GM23338 (cell line): Measurements from ENCODE around the gene NCR3LG1. TPM values are rescaled to one million over a fixed set of nuclear protein-coding genes. Genes with fewer than 3 reads are reported as not detected.

Experiments
- ATAC-seq: fragments of 200-7000 bp; cut with Tn5 transposase; 3 replicates; pipeline ENCODE4 v1.9.1; 2020
- DNase-seq: peaks from one replicate; pipeline ENCODE4 v3.0.0-alpha.2; 2015; ENCODE audit warnings: low spot score
- H2AFZ ChIP-seq: fragments of 200-600 bp; sonication (generic); 2 replicates; pipeline ENCODE4 v1.8.0; 2016; ENCODE audit warnings: antibody characterized with exemption, mild to moderate bottlenecking, moderate library complexity
- H3F3A ChIP-seq: fragments of 200-600 bp; sonication (generic); replicated peaks from 2 replicates; pipeline ENCODE4 v1.8.0; 2017; ENCODE audit warnings: antibody characterized with exemption, mixed run types, low read depth
- H3K27ac ChIP-seq: fragments of 200-600 bp; sonication (generic); 2 replicates; pipeline ENCODE4 v1.6.1; 2016; ENCODE audit warnings: low read depth
- H3K27me3 ChIP-seq: fragments of 200-600 bp; sonication (generic); 2 replicates; pipeline ENCODE4 v1.8.0; 2016; ENCODE audit warnings: mild to moderate bottlenecking, mixed run types, moderate library complexity; ENCODE audit not compliant: insufficient read depth
- H3K36me3 ChIP-seq: fragments of 200-600 bp; sonication (generic); 2 replicates; pipeline ENCODE4 v1.8.0; 2016; ENCODE audit warnings: mild to moderate bottlenecking; ENCODE audit not compliant: insufficient read depth
- H3K4me1 ChIP-seq: fragments of 200-600 bp; sonication (generic); 2 replicates; pipeline ENCODE4 v1.8.0; 2016; ENCODE audit warnings: mild to moderate bottlenecking, moderate library complexity; ENCODE audit not compliant: insufficient read depth
- H3K4me2 ChIP-seq: fragments of 200-600 bp; sonication (generic); 2 replicates; pipeline ENCODE4 v1.7.1; 2017; ENCODE audit warnings: mixed run types
- H3K4me3 ChIP-seq: fragments of 200-600 bp; sonication (generic); 2 replicates; pipeline ENCODE4 v1.6.1; 2016; ENCODE audit warnings: mixed run types
- H3K79me2 ChIP-seq: fragments of 200-600 bp; sonication (generic); replicated peaks from 2 replicates; pipeline ENCODE4 v1.8.0; 2017; ENCODE audit warnings: mild to moderate bottlenecking; ENCODE audit not compliant: insufficient read depth
- H3K9me2 ChIP-seq: fragments of 200-600 bp; sonication (generic); 2 replicates; pipeline ENCODE4 v1.8.0; 2017; ENCODE audit not compliant: insufficient read depth
- H4K20me1 ChIP-seq: fragments of 200-600 bp; sonication (generic); replicated peaks from 2 replicates; pipeline ENCODE4 v1.8.0; 2017; ENCODE audit warnings: mild to moderate bottlenecking; ENCODE audit not compliant: insufficient read depth
- H3K27ac Mint-ChIP-seq: 2 replicates; pipeline ENCODE4 v1.8.0; 2020; ENCODE audit warnings: inconsistent platforms, mild to moderate bottlenecking, moderate library complexity, mixed read lengths
- H3K27me3 Mint-ChIP-seq: 3 replicates; pipeline ENCODE4 v1.8.0; 2022; ENCODE audit warnings: low read depth, mild to moderate bottlenecking, moderate library complexity, mixed read lengths, inconsistent platforms; ENCODE audit not compliant: insufficient read depth, poor library complexity
- H3K36me3 Mint-ChIP-seq: 3 replicates; pipeline ENCODE4 v1.8.0; 2021; ENCODE audit warnings: low read depth, mild to moderate bottlenecking, inconsistent platforms, moderate library complexity, mixed read lengths
- H3K4me1 Mint-ChIP-seq: 3 replicates; pipeline ENCODE4 v1.8.0; 2020; ENCODE audit warnings: mild to moderate bottlenecking, inconsistent platforms, mixed read lengths
- H3K4me3 Mint-ChIP-seq: 3 replicates; pipeline ENCODE4 v1.8.0; 2021; ENCODE audit warnings: moderate library complexity, mild to moderate bottlenecking, inconsistent platforms, mixed read lengths
- H3K9me3 Mint-ChIP-seq: 3 replicates; pipeline ENCODE4 v1.8.0; 2020; ENCODE audit warnings: moderate library complexity, mild to moderate bottlenecking, inconsistent platforms, mixed read lengths
- CREB1 ChIP-seq: fragments of 250-450 bp; sonication (Bioruptor Pico); IDR thresholded peaks from 2 replicates; pipeline ENCODE4 v1.5.0; 2020; ENCODE audit warnings: low read depth, mild to moderate bottlenecking, moderate library complexity
- CTCF ChIP-seq, 2 experiments: fragments of 200-600 bp in 1 of 2; sonication (generic) in 1 of 2; conservative IDR thresholded peaks; 2 replicates each; pipeline versions ENCODE4 v1.5.1 to v1.6.1; 2016 to 2017; ENCODE audit warnings: antibody characterized with exemption in 2 of 2, low read depth in 2 of 2, mild to moderate bottlenecking in 2 of 2, moderate library complexity in 1 of 2
- ETS1 ChIP-seq: IDR thresholded peaks from 2 replicates; pipeline ENCODE4 v1.6.1; 2016; ENCODE audit warnings: antibody characterized with exemption
- EZH2 ChIP-seq: fragments of 200-600 bp; sonication (generic); IDR thresholded peaks from one replicate; pipeline ENCODE4 v1.8.0; 2017; ENCODE audit warnings: antibody characterized with exemption, mild to moderate bottlenecking, low read depth; ENCODE audit not compliant: unreplicated experiment
- EZH2phosphoT487 ChIP-seq: fragments of 200-600 bp; sonication (generic); IDR thresholded peaks from one replicate; pipeline ENCODE4 v1.8.1; 2018; ENCODE audit warnings: antibody characterized with exemption; ENCODE audit not compliant: unreplicated experiment
- JUNB ChIP-seq: IDR thresholded peaks from one replicate; pipeline ENCODE4 v1.6.1; 2016; ENCODE audit warnings: antibody characterized with exemption; ENCODE audit not compliant: unreplicated experiment
- NANOG ChIP-seq: IDR thresholded peaks from 2 replicates; pipeline ENCODE4 v1.6.1; 2016; ENCODE audit warnings: antibody characterized with exemption, borderline replicate concordance
- POLR2AphosphoS5 ChIP-seq: IDR thresholded peaks from 2 replicates; pipeline ENCODE4 v1.6.1; 2016; ENCODE audit warnings: antibody characterized with exemption, low read depth
- REST ChIP-seq: IDR thresholded peaks from one replicate; pipeline ENCODE4 v1.6.1; 2018; ENCODE audit warnings: antibody characterized with exemption; ENCODE audit not compliant: unreplicated experiment
- STAT1 ChIP-seq: IDR thresholded peaks from one replicate; pipeline ENCODE4 v1.6.1; 2016; ENCODE audit warnings: antibody characterized with exemption; ENCODE audit not compliant: unreplicated experiment
- ZNF114 ChIP-seq: fragments of 250-450 bp; sonication (Bioruptor Pico); IDR thresholded peaks from 2 replicates; pipeline ENCODE4 v1.5.0; 2020; ENCODE audit warnings: mild to moderate bottlenecking, moderate library complexity
- ZNF331 ChIP-seq: fragments of 250-450 bp; sonication (Bioruptor Pico); IDR thresholded peaks from 2 replicates; pipeline ENCODE4 v1.5.0; 2020; ENCODE audit warnings: low read depth, mild to moderate bottlenecking, moderate library complexity
- ZNF462 ChIP-seq: fragments of 250-450 bp; sonication (Bioruptor Pico); IDR thresholded peaks from 2 replicates; pipeline ENCODE4 v1.5.0; 2020; ENCODE audit warnings: mild to moderate bottlenecking, moderate library complexity
- polyA plus RNA-seq: library from polyadenylated mRNA; unstranded; fragments of >200 nt; fragmentation: Nextera tagmentation; extraction: Ambion mirVana; gene quantifications from 2 replicates; pipeline ENCODE4 v1.2.1, GENCODE V29; 2016
- total RNA-seq: library from RNA; depleted of rRNA; stranded (reverse); fragments of >200 nt; shearing (Covaris generic); gene quantifications from 2 replicates; pipeline ENCODE4 v1.2.3, GENCODE V29; 2014

The NCR3LG1 gene
- total and polyA plus RNA-seq, 2 experiments from 2014 or later = 0.15 to 1.9 TPM

- Histone ChIP-seq H3K4me2 (peak overlapping the region; percentile 76), H3K79me2 (no peaks in the 10 kb centered on the region), H3K27me3 (peaks cover 60% of the 10 kb centered on the region), H3K4me3 (peak overlapping the region; percentile 69), H3K9me2 (no peaks in the 10 kb centered on the region), H3F3A (0 out of 2 replicates have a peak, but pooled peaks cover 3% of the 10 kb centered on the region), H2AFZ (peak overlapping the region; percentile 95), H3K4me1 (peaks cover 18% of the 10 kb centered on the region), H3K36me3 (no peaks in the 10 kb centered on the region), H3K27ac (no peak overlapping the region), H4K20me1 (0 out of 2 replicates have a peak, but pooled peaks cover 3% of the 10 kb centered on the region)
- H3K4me3 Mint-ChIP-seq = peak overlapping the region; percentile 76
- H3K27me3 Mint-ChIP-seq = peaks cover 50% of the 10 kb centered on the region
- TF ChIP-seq EZH2phosphoT487 (no peak), ZNF114 (CRISPR knock-in tag) (no peak), JUNB (no peak), ETS1 (no peak), REST (no peak), CREB1 (CRISPR knock-in tag) (no peak), STAT1 (no peak), ZNF462 (no peak), ZNF331 (CRISPR knock-in tag) (no peak), EZH2 (no peak), CTCF (conservative IDR thresholded peaks at IDR 0.05; ENCODE audit: low read depth in 2 of 2) (no peak), NANOG (no peak), POLR2AphosphoS5 (no peak)
- peaks cover 21% of the 10 kb centered on the region for H3K4me1 Mint-ChIP-seq
- H3K36me3 Mint-ChIP-seq = peaks cover 3% of the 10 kb centered on the region; the same call in 1 of the 3 replicates
- peaks cover 13% of the 10 kb centered on the region for H3K9me3 Mint-ChIP-seq
- DNase-seq (peak; percentile 9), ATAC-seq (no peak)
- no peak overlapping the region for H3K27ac Mint-ChIP-seq
Measured at GRCh38 chr11:17353821-17354600, 2.4 kb downstream of the NCR3LG1 start.
